Measurements from ENCODE around the gene SLC25A26.
A peak's percentile ranks its signal among the peaks of the same experiment; 100 is the strongest.
"Not testable (repeated sequence)": the region's sequence is repeated elsewhere in the genome, so short reads cannot be mapped to it uniquely, and the experiment has no call there.

SLC25A26 gene

GRCh38 chr3:66269411-66269810 is 48.6 kb downstream of the SLC25A26 start:
- DNase-seq (ENCODE audit: low read depth in 3 of 3) = no peak

DNA sequence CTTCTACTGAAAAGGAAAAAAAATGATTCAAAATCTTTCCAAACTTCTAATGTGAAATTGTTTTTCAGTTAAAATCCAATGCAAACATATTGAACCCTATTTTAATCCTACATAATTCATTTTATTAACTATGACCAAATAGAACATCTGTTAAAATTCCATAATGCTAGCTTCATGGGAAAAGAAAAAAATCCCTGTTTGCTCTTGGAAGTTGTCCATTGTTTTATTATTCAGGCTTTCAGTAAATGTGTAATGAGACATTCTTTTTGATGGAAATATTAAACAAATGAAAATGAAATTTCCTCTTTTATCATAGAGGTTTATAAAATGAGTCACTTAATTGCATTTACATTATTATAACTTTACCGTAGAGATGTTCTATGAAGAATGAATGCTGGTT is 49.5 kb downstream of the SLC25A26 start:
- no peak for DNase-seq (ENCODE audit: low read depth in 3 of 3)

GRCh38 chr3:66270701-66271100 is 49.9 kb downstream of the SLC25A26 start:
- DNase-seq (ENCODE audit: low read depth in 3 of 3) = no peak

- no peak for DNase-seq (ENCODE audit: low read depth in 3 of 3)
These were observed 50.4 kb downstream of the SLC25A26 start for GRCh38 chr3:66271231-66271630.

DNA sequence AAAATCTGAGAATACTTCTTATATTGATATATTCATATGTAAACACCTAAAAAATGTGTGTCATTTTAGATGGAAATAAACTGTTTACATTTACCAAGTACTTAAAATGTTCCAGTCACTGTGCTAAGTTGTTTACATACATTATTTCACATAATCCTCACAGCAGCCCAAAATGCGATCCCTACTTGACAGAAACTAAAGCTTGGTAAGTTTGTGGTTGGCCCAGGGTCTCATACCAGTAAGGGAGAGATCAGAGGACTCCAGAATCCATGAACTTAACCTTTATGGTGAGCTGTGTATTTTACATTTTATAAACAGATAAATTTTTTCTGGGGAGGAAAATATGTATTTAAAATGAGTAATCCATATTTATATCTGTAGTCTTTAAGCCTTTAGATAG is 51.2 kb downstream of the SLC25A26 start:
- DNase-seq (ENCODE audit: low read depth in 3 of 3) = no peak

DNA sequence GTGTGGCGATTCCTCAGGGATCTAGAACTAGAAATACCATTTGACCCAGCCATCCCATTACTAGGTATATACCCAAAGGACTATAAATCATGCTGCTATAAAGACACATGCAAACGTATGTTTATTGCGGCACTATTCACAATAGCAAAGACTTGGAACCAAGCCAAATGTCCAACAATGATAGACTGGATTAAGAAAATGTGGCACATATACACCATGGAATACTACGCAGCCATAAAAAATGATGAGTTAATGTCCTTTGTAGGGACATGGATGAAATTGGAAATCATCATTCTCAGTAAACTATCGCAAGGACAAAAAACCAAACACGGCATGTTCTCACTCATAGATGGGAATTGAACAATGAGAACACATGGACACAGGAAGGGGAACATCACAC is 54.0 kb downstream of the SLC25A26 start:
- not testable (repeated sequence) for DNase-seq (ENCODE audit: low read depth in 3 of 3)

GRCh38 chr3:66276705-66277274 is 56.0 kb downstream of the SLC25A26 start:
- peak; percentile 11 to 42 (median 36) for DNase-seq (ENCODE audit: low read depth in 3 of 3)

DNA sequence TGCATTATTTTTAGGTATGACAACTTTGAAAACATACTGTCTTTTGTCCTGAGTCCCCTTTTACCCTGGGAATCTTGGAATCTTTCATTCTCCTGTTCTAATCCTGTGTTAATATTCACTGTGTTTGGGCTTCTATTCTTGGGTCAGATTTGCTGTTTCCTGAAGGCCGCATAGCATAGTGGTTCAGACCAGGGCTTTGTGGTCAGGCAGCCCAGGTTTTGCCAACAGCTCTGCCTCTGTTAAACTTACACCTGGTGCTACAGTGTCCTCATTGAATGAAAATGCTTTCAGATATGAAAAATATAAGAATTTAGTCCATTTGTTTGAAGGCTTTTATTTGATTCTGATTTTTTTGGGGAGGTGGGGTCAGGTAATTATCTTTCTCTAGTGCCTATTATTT is 58.4 kb downstream of the SLC25A26 start:
- no peak for DNase-seq (ENCODE audit: low read depth in 3 of 3)

GRCh38 chr3:66280304-66280703 is 59.5 kb downstream of the SLC25A26 start:
- no peak for DNase-seq (ENCODE audit: low read depth in 3 of 3)

DNA sequence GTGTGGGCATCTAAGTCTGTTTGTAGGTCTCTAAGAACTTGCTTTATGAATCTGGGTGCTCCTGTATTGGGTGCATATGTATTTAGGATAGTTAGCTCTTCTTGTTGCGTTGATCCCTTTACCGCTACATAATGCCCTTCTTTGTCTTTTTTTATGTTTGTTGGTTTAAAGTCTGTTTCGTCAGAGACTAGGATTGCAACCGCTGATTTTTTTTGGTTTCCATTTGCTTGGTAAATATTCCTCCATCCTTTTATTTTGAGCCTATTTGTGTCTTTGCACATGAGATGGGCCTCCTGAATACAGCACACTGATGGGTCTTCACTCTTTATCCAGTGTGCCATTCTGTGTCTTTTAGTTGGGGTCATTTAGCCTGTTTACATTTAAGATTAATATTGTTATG is 71.1 kb downstream of the SLC25A26 start:
- not testable (repeated sequence) for DNase-seq (ENCODE audit: low read depth in 3 of 3)

GRCh38 chr3:66297260-66297873 is 76.6 kb downstream of the SLC25A26 start:
- DNase-seq (ENCODE audit: low read depth in 3 of 3) = no peak

DNA sequence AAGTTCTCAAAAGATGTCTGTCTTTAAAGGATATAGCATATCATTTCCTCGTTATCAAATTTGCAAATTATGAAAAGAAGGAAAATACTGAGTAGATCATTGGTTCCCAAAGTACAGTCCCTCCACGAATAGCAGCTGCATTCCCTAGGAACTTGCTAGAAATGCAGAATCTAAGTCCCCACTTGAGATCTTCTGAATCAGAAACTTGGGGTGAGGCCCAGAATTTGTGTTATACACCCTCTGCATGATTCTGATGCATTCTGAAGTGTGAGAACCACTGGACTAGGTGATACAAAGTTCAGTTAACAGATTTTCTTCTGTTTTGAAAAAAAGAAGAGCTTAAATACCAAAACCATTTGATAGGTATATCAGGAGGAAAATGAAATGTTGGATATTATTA is 77.1 kb downstream of the SLC25A26 start:
- no peak for DNase-seq (ENCODE audit: low read depth in 3 of 3)

GRCh38 chr3:66298591-66298990 is 77.8 kb downstream of the SLC25A26 start:
- DNase-seq (ENCODE audit: low read depth in 3 of 3) = no peak

GRCh38 chr3:66299085-66299484 is 78.3 kb downstream of the SLC25A26 start:
- not testable (repeated sequence) for DNase-seq (ENCODE audit: low read depth in 3 of 3)

DNA sequence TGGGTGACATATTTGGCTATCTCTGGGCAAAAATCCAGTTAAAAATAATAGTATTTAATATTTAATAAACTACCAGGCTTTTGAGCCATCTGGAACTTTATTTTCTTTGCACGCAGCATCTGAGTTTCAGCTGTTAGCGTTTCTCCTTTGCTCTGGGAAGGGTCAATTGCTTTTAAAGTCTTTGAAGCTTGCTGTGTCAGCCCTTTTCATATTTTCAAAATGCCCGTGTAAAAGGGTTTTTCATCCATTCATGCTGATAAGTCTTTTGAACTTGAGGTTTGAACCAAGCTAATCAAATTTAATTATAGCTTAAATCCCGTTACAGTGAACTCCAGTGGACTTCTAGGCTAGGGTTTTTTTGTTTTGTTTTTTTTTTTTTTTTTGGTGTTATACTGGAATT is 79.1 kb downstream of the SLC25A26 start:
- no peak for DNase-seq (ENCODE audit: low read depth in 3 of 3)

GRCh38 chr3:66302288-66302687 is 81.5 kb downstream of the SLC25A26 start:
- DNase-seq (ENCODE audit: low read depth in 3 of 3) = peak in 1 of 3 donors; percentile 20

DNA sequence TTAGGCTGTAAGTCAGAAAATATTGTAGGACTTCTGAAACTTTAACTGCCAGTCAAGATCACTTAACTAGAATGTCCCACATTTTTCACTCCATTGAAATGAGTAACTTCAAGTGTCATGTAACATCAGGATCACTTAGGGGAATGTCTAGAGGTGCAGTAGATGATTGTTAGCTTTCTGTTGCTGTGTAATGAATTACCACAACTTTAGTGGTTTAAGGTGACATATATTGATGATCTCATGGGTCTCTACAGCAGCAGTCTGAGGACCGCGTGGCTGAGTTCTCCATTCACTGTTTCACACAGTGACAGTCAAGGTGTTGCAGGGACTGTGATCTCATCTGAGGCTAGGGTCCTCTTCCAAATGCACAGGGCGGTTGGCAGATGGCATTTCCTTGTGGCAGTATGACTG is 82.7 kb downstream of the SLC25A26 start:
- DNase-seq (ENCODE audit: low read depth in 3 of 3) = peak; percentile 22 to 29 (median 23)

- no peak for DNase-seq (ENCODE audit: low read depth in 3 of 3)
These were observed 83.5 kb downstream of the SLC25A26 start for GRCh38 chr3:66304293-66304692.

- DNase-seq (ENCODE audit: low read depth in 3 of 3) = not testable (repeated sequence)
These were observed 85.3 kb downstream of the SLC25A26 start for GRCh38 chr3:66306086-66306485.

GRCh38 chr3:66306991-66307390 is 86.2 kb downstream of the SLC25A26 start:
- not testable (repeated sequence) for DNase-seq (ENCODE audit: low read depth in 3 of 3)

GRCh38 chr3:66312039-66312438 is 91.2 kb downstream of the SLC25A26 start:
- no peak for DNase-seq (ENCODE audit: low read depth in 3 of 3)

DNA sequence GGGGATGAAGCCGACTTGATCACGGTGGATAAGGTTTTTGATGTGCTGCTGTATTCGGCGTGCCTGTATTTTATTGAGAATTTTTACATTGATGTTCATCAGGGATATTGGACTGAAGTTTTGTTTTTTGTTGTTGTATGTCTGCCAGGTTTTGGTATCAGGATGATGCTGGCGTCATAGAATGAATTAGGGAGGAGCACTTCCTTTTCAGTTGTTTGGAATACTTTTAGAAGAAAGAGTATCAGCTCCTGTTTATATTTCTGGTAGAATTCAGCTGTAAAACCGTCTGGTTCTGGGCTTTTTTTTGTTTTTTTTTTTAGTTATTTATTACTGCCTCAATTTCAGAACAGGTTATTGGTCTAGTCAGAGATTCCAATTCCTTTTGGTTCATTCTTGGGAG is 93.7 kb downstream of the SLC25A26 start:
- DNase-seq (ENCODE audit: low read depth in 3 of 3) = no peak

DNA sequence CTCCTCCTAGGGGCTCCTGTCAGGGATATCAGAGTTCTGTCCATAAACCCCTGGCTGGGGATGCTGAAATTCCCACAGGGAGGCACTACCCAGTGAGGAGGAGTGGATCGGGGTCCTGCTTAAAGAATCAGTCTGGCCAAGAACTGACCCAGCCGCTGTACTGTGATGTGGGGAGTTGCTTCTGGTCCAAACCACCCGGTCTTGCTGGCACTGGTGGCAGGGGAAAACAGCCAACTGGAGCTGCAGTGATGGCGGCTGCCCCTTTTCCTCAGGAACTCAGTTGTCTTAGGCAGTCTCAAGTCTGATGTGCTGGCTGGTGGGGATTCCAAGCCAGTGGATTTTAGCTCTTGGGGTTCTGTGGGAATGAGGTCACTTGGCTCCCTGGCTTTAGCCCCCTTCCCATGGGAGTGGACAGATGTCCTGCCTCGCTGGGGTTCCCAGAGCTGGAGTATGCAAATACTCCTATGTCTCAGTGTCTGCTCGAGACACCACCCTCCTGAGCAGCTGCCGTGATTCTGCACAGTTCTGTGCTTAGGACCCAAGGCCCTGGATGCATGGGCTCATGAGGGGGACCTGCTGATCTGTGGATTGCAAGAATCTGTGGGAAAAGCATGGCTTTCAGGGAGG is 97.1 kb downstream of the SLC25A26 start:
- no peak for DNase-seq (ENCODE audit: low read depth in 3 of 3)

Measured in stimulated activated CD4-positive, alpha-beta T cell treated with anti-CD3 and anti-CD28 coated beads, TNF-alpha, amount 100 ng/mL, for 48 hours (primary cell).